Breast epithelium (tissue), 3 donors: Measurements from ENCODE around the gene RPL10.

Experiments
- POLR2AphosphoS5 ChIP-seq, 3 donors: sonication (generic); formaldehyde crosslinking; IDR thresholded peaks; one replicate each; pipeline ENCODE4 v1.6.1; 2017; ENCODE audit warnings: antibody characterized with exemption in 3 of 3
- TF ChIP-seq, protein P1 (sequence below), 3 donors: fragments of 450-650 bp; IDR thresholded peaks; one replicate each; pipeline ENCODE4 v1.5.1; 2016 to 2017; ENCODE audit warnings: antibody characterized with exemption in 3 of 3, mild to moderate bottlenecking in 3 of 3, moderate library complexity in 3 of 3

DNA sequence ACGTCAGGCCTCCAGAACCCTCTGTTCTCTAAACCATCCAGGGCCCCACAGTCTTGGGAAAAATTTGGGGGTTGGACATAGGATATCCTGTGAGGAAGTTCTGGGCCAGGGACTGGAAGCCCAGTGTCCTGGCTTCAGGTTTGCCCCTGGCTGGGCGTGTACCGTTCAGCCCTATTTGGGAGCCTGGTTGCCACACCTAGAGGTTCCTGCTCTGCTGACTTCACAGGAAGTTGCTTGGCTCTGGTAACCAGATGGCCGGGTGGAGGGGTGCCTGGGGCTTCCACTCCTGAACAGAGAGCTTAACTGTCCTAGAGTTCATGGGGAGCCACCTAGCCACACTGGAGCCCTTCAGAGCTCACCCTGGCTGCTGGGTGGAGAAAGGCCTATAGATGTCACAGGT lies 14.3 kb downstream of the RPL10 start:
- TF ChIP-seq, protein P1, sequence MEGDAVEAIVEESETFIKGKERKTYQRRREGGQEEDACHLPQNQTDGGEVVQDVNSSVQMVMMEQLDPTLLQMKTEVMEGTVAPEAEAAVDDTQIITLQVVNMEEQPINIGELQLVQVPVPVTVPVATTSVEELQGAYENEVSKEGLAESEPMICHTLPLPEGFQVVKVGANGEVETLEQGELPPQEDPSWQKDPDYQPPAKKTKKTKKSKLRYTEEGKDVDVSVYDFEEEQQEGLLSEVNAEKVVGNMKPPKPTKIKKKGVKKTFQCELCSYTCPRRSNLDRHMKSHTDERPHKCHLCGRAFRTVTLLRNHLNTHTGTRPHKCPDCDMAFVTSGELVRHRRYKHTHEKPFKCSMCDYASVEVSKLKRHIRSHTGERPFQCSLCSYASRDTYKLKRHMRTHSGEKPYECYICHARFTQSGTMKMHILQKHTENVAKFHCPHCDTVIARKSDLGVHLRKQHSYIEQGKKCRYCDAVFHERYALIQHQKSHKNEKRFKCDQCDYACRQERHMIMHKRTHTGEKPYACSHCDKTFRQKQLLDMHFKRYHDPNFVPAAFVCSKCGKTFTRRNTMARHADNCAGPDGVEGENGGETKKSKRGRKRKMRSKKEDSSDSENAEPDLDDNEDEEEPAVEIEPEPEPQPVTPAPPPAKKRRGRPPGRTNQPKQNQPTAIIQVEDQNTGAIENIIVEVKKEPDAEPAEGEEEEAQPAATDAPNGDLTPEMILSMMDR (IDR thresholded peaks at IDR 0.05) = no peak
- no peak for TF ChIP-seq POLR2AphosphoS5 (IDR thresholded peaks at IDR 0.05)
